Adrenal gland (tissue), 5 donors: ENCODE measurements around the gene KCNMA1.

ENCODE experiments used
- POLR2A ChIP-seq, 2 donors: fragments of 450-650 bp; IDR thresholded peaks; one replicate each; pipeline ENCODE4 v1.6.1; 2017; ENCODE audit warnings: antibody characterized with exemption in 2 of 2, mild to moderate bottlenecking in 2 of 2, moderate library complexity in 1 of 2
- TF ChIP-seq, protein P1 (sequence below), 6 experiments: fragments of 450-650 bp in 4 of 6; fragments of 200-600 bp in 2 of 6; sonication (generic) in 1 of 6; IDR thresholded peaks; 1 replicate in 5 of 6; 2 replicates in 1 of 6; pipeline versions ENCODE4 v1.5.1 to v1.8.0; 2016 to 2021; ENCODE audit warnings: antibody characterized with exemption in 6 of 6, mild to moderate bottlenecking in 2 of 6, moderate library complexity in 1 of 6
- donor health status: DM: no; HTN: no; CAD: no.

DNA sequence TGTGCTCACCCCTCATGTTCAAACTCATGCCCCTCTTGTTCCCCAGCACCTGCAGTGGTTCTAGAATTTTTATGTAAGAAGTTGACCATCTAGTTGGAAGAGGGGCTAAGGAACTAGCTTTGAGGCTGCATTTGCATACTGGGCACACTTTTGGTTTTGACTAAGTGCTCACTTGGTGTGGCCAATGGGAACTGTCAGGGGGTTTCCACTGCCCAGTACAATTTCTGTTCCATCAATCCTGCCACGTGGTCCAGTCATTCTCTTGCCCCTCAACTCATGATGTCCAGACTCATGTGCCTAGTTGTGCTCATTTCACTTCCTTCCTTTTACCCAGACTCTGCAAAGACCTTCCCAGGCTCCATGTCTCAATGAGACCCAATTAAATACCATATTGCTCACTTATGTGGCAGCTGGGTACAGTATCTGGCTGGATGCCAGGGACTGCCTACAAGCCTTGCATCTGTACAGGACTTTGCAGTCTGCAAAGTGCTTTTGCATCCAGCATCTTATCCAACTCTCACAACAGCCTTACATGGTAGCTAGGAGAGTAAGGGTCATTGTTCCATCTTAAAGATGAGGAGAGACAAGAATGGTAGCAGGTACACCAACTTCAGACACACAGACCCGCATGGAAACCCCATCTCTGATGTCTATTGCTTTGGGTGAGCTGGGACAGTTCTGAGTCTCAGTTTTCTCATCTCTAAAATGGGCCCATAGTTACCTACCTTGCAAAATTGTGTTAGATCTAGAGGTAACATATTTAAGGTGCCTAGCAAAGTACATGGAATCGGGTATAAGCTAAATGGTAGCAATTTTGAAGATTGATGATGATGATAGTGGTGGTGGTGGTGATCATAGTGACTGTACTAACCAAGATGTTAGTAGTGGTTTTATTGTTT, 30.1 kb upstream of the KCNMA1 start:
- TF ChIP-seq, protein P1, sequence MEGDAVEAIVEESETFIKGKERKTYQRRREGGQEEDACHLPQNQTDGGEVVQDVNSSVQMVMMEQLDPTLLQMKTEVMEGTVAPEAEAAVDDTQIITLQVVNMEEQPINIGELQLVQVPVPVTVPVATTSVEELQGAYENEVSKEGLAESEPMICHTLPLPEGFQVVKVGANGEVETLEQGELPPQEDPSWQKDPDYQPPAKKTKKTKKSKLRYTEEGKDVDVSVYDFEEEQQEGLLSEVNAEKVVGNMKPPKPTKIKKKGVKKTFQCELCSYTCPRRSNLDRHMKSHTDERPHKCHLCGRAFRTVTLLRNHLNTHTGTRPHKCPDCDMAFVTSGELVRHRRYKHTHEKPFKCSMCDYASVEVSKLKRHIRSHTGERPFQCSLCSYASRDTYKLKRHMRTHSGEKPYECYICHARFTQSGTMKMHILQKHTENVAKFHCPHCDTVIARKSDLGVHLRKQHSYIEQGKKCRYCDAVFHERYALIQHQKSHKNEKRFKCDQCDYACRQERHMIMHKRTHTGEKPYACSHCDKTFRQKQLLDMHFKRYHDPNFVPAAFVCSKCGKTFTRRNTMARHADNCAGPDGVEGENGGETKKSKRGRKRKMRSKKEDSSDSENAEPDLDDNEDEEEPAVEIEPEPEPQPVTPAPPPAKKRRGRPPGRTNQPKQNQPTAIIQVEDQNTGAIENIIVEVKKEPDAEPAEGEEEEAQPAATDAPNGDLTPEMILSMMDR (IDR thresholded peaks at IDR 0.05), result no peak
- no peak for TF ChIP-seq POLR2A (IDR thresholded peaks at IDR 0.05)
